KG1 (cell line): ENCODE measurements around the gene SHPK.

Experiments used
- DNase-seq: peaks from one replicate; lab custom pipeline; 2025; lab: John Stamatoyannopoulos, UW

The SHPK gene

DNA sequence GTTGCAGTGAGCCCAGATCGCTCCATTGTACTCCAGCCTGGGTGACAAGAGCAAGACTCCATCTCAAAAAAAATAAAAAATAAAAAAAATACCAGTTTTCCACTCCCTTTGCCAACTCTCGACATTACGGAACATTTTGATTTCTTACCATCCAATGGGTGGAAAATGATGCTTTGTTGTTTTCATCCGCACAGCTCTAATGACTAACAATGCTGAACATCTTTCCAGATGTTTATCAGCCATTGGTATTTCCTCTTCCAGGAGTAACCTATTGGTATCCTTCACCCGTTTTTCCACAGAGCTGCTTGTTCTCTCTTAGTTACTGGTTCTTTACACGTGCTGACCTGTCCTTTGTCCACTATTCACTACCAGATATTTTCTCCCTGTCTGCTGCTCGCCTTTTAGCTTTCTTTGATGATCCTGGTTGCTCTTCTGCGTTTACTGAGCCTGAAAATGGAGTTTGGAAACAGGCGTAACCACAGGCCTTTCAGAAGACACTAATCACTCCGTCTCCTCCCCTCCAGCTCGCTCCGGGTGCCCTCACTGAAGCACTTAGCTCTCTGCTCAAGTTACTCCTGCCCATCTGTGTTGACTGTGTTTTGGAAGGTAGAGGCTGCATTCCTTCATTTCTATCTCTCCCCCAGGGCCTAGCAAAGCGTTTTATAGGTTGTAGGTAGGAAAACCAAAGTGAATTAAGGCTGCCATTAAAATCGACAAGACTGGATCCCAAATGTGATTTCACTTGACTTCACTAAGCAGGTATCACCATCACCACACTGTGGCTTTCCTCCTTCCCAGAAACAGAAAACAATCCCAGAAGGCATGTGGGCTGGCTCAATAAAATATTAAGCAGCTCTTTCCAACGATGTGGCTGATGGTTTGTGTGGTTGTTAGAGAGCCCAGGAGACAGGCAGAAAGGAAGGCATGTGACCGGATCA is 8.9 kb downstream of the SHPK start:
- DNase-seq = no peak

DNA sequence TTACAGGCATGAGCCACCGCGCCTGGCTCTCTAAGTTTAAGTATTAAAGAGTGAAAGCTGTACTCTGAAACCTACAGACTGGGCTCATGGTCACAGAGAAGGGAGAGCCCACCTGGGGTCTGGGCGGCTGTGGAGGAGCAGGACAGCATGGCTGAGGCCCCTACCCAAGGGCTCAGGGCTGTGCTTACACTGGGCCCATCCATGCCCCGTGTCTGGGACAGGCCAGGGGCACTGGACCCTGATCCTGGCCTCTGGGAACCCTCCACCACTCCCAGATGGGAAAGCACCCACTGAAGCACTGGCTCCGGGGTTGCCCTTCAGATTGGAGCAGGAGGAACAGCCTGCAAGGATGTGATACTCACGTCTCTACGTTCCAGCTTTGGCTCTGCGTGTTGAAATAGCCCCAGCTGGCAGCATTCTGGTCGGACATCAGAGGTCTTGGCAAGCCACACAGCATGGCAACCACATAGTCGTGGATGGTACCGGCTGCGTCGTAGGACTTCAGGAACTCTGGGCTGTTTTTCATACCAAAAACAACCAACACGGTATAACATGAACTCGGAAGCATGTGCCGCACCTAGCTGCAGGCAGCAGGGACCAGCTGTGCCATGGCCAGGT is 13.0 kb downstream of the SHPK start:
- no peak for DNase-seq

DNA sequence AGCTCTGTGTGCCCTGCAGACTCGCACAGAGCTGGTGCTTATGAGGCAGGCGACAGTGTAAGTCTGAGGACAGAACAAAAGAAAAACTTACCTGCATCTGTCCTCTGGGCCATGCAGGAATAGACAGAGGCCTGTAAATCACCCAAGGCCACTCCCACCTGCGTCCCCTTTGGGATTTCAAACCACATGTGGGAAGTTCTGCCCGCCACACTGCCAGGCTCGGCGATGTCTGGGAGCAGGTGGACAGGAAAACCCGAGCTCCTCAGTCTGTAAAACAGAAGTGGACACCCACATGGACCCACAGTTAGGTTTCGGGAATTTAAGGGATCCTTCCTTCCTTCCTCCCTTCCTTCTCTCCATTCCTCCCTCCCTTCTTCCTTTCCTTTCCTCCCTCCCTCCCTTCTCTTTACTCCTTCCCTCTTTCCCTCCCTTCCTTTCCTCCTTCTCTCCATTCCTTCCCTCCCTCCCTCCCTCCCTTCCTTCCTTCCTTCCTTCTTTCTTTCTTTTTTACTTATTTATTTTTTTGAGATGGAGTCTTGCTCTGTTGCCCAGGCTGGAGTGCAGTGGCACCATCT is 14.8 kb downstream of the SHPK start:
- no peak for DNase-seq

DNA sequence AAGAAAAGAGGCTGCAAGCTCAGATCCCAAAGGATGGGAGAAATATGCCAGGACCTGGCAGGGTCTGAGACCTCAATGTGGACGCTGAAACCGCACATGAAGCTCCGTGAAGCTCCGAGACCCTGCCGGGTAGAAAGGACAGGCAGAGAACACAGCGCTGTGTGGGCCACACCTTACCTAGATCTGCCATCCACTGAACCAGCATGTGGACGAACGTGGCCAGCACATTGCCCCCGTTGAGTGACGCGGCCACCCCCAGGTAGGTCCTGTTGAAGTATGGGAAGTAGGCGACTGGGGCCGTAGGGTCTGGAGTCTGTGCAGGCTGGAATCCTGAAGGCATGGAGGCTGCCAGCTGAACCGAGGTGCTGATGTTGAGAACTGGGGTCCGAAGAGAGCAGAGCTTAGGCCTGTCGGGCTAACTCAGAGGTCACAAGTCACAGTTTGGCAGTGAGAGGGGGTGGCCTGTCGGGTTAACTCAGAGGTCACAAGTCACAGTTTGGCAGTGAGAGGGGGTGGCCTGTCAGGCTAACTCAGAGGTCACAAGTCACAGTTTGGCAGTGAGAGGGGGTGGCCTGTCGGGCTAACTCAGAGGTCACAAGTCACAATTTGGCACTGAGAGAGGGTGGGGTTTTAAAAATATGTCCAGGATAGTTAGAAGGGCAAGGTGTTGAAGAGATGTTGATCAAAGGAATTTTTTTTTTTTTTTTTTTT is 20.7 kb downstream of the SHPK start:
- no peak for DNase-seq

DNA sequence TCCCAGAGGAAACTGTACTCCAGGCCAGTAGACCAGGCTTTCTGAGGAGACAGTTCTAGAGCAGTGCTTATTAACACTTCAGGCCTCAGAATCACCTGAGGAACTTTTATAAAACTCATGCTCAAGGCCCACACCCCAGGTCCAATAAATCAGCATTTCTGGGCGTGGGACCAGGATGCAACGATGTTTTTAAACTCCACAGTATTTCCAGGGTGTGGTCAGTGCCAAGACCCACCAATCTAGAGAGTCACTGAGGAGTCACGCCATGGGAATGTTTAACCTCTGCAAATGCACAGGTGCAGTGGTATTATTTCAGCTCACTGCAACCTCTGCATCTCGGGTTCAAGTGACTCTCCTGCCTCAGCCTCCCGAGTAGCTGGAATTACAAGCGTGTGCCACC is 22.9 kb downstream of the SHPK start:
- no peak for DNase-seq

DNA sequence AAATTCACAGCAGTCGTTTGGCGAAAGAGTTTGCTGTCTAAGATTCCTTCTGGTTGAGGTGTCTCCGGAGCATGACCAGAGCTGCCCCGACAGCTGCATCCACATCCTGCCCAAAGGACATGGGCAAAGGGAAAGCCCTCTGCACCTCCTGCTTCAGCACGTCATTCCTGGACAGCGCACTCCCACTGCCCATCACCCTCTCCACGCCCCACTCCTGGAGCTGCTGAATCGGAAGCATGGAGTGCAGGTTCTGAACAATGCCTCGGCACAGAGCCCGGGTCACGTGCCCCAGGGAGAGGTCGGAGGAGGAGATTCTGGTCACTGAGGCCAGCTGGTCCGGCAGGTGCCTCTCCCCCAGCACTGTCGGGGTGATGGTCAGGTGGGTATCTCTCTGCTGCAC is 25.5 kb downstream of the SHPK start:
- no peak for DNase-seq

DNA sequence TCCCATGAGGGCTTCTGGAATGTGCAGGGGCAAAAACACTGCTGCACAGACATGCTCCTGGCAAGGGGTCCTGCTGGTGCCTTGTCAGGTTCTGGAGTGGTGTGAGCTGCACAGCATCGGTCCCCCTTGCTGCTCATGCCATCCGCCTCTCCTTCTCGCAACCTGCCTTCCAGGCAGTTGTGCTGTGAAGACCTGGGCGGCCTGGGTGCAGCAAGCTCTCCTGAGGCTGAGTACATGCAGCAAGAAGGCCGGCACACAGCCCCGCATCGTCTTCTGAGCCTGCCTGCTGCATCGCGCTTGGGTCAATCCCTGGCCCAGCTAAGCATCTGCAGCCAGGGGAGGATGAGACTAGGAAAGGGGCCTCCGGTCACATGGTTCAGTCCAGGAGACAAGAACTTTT is 26.4 kb downstream of the SHPK start:
- no peak for DNase-seq

DNA sequence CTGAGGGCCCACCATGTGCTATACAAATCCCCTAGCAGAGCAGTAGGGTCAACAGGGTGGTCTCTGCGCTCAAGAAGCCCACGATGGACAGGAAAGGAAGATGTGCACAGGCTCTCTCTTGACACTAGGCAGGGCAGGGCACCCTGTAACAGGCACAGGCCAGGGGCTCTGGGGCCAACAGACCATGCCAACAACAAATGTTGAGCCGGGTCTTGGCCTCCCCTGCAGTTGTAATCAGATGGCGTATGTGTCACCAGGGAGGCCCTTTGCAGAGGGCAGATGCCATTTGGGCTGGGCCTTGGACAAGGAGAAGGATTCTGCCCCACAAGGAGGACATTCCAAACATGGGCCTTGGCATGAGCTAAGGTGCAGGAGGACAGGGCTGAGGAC is 32.2 kb downstream of the SHPK start:
- DNase-seq = no peak

DNA sequence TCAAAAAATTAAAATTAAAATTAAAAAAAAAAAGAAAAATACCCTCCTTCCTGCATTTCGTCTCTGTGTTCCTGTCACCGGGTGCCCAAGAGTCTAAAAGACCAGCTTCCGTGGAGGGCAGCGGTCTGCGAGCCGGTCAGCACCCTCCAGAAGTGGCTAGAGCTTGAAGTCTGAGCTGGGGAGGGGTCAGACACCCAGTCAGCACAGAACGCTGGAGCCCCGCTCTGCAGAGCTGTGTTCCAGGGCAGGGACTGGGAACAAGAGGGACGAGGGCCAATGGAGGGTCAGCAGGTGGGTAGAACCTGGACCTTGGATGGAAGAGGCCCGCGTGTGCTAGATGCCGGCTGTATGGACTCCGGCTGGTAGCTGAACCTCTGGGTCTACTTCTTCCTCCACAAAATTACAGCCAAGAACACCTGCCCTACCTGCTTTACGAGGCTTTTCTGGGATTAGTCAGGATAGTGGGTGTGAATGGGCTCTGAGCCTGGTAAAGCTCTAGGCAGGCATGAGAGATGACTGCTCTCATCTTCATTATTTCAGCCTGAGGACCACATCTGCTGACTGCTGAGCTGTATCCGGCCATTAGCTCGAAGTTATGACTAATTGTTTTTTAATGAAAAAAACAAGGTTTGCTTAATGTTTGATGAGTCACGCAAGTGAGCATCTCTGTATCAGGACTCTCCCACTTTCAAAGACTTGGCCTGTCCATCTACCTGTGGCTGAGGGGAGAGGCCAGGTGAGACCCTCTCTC is 32.8 kb downstream of the SHPK start:
- no peak for DNase-seq

DNA sequence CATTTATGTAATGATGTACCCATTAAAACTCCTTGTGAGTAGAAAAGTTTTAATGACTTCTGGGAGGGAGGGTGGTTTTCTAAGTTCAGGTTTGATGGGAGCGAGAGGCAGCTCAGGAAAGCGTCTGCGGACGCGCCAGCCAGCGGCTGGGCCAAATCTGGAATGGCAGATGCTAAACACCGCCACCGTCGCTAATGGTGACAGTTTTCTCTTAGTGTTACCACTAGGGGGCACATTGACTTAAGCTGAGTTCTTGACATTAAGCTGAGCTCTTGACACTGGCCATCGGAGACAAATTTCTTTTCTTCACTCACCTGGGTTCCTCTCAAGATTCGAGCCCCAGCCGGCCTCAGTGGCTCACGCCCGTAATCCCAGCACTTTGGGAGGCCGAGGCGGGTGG is 33.6 kb downstream of the SHPK start:
- DNase-seq = no peak

DNA sequence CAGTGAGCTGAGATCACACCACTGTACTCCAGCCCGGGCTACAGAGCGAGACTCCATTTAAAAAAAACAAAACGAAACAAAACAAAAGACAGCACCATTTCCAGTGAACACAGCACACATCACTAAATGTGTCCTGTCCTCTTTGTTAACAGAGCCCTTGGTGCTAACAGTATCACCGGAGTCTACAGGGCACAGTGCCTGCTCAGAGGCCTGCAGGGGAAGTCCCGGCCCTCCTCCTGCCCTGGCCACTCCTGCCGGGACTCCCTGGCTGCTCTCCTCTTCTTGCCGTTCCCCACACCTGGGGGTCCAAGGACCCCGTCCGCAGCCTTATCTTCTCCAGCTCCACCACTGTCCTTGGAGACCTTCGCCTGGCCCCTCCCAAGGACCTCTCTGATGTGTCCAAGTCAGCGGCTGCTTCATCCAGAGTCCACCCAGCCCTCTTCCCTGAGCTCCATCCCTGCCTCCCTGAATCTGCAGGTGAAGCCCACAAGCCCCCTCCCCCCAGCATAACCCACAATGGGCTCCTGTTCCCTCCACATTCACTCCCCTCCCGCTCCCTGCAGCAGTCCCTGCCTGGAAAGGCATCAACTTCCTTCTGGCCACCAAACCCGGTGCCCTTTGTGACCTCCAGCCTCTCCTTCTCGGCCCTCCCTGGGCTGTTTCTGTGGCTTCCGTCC is 35.4 kb downstream of the SHPK start:
- no peak for DNase-seq

DNA sequence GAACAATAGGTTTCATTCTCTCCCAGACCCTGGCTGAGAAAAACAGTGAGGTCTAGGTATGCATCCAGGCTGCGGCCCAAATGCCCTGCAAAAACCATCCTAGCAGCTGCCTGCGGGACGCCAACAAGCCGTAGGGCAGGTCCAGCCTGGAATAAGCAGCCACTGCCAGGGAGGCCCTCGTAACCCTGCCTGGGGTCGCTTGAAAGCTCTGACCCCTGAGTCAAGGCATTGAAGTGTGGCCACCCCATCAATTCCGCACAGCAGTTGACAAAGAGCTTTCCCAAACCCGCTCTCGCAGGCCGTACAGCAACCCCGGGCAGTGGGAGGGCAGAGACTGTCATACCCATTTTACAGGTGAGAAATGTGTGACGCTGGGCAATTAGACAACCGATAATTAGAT is 38.0 kb downstream of the SHPK start:
- no peak for DNase-seq

DNA sequence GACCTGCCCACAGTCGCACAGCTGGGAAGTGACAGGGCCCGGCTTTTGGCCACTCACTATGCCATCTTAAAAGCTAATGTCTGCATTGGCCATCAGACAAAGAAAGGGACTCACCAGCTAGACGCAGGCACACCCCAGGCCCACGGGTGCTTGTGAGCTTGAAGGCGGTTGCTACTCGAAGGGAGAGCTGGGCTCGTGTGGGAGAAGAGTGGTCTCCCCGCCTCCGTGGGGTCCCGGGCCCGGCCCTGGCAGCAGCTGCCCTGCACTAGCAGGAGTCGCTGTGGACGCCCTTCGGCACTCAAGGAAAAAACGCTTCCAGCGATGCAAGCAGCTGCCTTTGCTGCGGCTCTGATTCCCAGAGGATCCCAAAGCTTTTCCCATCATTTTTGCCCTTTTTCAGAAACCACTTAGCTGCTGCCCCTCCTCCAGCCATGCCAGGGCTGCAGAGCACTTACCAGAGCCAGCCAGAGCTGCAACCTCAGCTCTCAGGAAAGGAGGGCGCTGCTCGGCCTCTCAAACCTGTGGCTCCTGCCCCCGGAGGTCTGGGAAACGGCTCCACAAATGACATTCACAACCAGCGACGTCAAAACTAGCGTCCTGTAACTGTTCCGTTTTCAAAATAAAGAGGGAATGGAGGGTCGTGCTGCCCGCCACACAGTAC is 39.1 kb downstream of the SHPK start:
- no peak for DNase-seq

DNA sequence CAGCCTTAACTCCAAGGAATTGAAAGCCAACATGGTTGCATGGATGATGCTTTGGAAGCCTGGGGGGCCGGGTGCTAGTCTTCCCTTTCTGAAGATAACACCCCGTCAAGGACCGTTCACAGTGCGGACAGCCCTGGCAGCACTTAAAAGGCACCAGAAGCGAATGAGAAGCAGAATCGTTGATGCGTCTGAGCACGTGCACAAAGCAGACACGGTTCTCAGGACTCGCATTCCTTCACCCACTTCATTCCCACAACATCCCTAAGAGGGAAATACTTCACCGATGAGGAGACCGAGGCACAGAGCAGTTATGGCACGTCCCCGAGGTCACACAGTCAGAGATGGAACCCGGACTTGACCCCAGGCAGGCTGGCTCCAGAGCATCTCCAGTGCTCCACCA is 41.1 kb downstream of the SHPK start:
- DNase-seq = no peak

DNA sequence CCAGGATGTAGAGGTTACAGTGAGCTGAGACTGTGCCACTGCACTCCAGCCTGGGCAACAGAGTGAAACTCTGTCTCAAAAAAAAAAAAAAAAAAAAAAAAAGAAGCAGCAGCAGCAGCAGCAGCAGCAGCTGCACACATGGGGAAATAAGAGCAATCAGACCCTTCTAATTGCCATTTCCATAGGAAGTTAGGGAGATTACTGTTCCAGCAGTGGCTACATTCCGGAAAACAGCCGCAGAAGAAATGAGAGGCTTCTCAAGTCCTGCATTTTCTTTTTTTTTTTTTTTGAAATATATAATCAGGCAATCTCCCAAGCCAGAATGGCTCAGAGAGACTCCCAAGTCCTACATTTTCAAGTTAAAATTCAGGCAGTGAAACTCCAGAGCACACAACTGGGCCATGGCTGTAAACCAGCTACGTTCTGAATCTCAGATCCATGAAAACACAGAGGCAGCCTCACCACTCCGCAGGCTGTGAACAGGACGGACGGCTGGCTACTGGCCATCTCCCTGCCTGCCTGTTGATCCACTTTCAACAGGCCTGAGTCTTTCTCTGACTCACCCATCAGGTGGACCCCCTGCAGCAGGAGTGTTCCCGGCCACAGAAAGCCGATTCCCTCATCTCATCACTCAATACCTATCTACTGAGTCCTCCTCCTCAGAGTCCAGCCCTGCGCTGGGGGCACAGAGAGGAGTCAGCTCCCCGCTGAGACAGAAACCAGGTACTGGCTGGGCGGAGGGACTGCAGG is 41.8 kb downstream of the SHPK start:
- no peak for DNase-seq

DNA sequence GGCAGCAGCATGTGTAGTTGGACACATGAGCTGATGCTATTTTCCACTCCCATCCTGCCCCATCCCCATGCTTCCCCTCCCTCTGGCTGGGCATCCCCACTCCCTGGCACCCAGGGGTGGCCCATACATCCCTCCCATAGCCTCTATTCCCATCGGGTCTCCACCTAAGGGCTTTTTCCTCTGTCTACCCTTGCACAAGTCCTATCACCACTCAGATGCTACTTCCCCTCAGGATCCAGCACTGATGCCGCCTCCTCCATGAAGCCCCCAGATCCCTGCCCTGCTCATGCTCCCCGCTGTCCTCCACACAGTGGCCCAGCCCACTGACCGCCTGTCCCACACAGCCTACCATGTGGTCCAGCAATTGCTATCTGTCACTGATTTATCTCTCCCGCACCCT is 42.7 kb downstream of the SHPK start:
- no peak for DNase-seq

DNA sequence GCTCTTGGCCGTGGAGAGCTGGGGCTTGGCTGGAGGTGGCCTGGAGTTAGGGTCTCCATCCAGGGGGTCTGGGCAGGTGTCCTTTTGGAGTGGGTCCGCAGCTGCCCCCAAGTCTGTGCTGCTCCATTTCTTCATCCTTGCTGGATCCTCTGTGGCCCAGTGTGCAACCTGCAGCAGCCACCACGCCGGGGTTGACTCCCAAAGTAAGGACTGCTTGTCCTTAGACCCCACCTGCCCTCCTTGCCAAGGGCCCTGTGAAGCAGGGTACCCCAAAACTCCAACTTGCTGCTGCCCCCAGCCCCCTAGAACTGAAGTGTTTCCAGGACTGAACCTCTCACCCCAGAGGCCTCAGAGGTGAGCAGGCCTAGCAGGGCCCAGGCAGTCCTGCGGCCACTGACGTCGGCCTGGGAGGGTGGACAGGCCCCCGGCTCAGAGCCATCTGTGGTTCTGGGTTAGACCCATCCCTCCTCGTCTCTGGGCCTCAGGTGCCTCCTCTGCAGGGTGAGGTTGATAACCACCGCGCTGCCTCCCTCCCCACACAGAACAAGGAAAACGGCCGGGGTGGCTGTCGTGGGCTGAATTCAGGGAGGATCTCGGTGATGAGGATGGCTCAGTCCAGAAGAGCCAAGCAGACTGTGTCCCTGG is 43.7 kb downstream of the SHPK start:
- DNase-seq = no peak

DNA sequence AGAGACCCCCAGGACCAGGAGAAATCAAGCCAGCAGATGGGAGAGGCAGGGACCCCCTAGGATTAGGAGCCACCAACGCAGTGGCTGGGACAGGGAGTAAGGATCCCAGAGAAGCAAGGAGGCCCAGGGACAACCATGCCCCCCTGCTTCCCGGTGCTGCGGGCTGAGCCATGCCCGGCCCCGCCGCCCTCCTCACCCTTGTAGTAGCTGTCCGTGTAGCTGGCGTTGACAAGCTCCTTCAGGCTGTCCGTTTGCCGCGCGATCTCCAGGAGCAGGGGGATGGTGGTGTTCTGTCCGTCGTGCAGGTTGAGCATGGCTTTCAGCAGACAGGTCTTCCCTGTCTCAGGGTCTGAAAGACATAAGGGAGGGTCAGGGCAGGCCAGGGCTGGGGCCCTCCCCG is 45.3 kb downstream of the SHPK start:
- DNase-seq = no peak

DNA sequence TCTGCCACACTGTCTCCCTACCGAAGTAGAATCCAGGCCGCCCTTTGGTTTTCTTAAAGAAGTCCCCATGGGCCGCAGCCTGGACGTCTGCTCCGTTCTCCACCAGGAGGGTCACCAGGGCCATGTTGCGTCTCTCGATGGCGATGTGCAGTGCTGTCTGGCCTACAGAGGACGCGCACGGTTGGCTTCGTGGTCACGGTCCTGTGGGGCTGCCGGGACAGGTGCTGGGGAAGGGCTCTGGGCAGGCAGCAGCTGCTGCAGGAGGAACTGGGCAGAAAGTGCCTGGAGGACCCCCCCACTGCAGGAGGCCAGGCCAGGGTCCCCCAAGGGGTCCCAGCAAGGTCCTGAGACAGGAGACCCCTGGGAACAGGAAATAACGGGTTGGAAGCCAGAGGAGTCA is 45.8 kb downstream of the SHPK start:
- no peak for DNase-seq

DNA sequence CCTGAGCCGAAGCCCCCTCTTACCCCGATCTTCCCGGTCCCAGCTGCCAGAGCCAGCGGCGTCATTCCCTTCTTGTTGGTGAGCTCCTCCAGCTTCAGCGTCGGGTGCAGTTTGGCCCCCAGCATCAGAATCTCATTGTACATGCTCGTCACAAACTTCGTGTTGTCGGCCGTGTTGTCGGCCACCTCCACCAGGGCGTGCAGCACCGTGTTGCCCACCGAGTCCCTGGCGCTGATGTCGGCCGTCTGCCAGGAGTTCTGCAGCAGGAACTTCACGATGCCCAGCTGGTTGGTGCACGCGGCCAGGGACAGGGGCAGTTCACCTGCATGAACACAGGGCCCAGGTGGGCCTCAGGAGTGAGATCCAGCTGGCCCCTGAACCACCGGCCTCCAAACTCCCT is 46.3 kb downstream of the SHPK start:
- DNase-seq = no peak
